ENCODE measurements around the gene KSR1. TPM values are rescaled to one million over a fixed set of nuclear protein-coding genes. Genes with fewer than 3 reads are reported as not detected.

The KSR1 gene
- total RNA-seq, 1 donor from 2014 or later = 114 TPM

GRCh38 chr17:27541301-27542023, 85.2 kb downstream of the KSR1 start:
- H3K9me3 Mint-ChIP-seq = no peaks in the 10 kb centered on the region
- H3K27ac Mint-ChIP-seq = peak overlapping the region; percentile 46
- H3K4me1 Mint-ChIP-seq = peaks cover 65% of the 10 kb centered on the region
- no peaks in the 10 kb centered on the region for H3K36me3 Mint-ChIP-seq (ENCODE audit: low read depth)
- no peaks in the 10 kb centered on the region for H3K27me3 Mint-ChIP-seq
- POLR2A ChIA-PET = interaction anchor here (0.9 to 2.3 kb wide), 3 partner anchors 10 to 69 kb away, joined by 3 to 6 read pairs (median 5); no protein-coding TSS in a partner anchor
- no peak for TF ChIP-seq CTCF (IDR thresholded peaks at IDR 0.05)
- intact Hi-C loops (cut with micrococcal nuclease) = loop anchor here (5.0 kb wide), 1 partner anchor 159 kb away; no protein-coding TSS in a partner anchor
- no peak for ATAC-seq (ENCODE audit: low read depth)
- CTCF ChIA-PET = interaction anchor here (2.0 kb wide), 1 partner anchor 11 kb away, joined by 5 read pairs; no protein-coding TSS in a partner anchor
- DNase-seq = no peak
- H3K4me3 Mint-ChIP-seq = peak overlapping the region; percentile 42

- DNase-seq = no peak
- Mint-ChIP-seq H3K27ac (peak overlapping the region; percentile 90), H3K9me3 (no peaks in the 10 kb centered on the region), H3K4me3 (no peak overlapping the region), H3K27me3 (no peaks in the 10 kb centered on the region), H3K36me3 (ENCODE audit: low read depth) (no peaks in the 10 kb centered on the region), H3K4me1 (peaks cover 76% of the 10 kb centered on the region)
- intact Hi-C loops (cut with micrococcal nuclease) = loop anchor here (5.0 kb wide), 1 partner anchor 161 kb away; no protein-coding TSS in a partner anchor
- ChIA-PET POLR2A (interaction anchor here (0.6 to 2.3 kb wide), 5 partner anchors 11 to 87 kb away, joined by 3 to 6 read pairs (median 3); partner anchors contain the start of gene KSR1), CTCF (interaction anchor here (0.8 to 2.0 kb wide), 2 partner anchors 12 to 85 kb away, joined by 3 to 5 read pairs; no protein-coding TSS in a partner anchor)
- ATAC-seq (ENCODE audit: low read depth) = no peak
- no peak for TF ChIP-seq CTCF (IDR thresholded peaks at IDR 0.05)
These were observed 86.7 kb downstream of the KSR1 start for GRCh38 chr17:27542841-27543463.

- POLR2A ChIA-PET = interaction anchor here (1.2 to 4.3 kb wide), 3 partner anchors 87 to 248 kb away, joined by 3 to 41 read pairs (median 4); partner anchors contain the start of gene KSR1
- ATAC-seq (ENCODE audit: low read depth) = no peak
- no peaks in the 10 kb centered on the region for H3K36me3 Mint-ChIP-seq (ENCODE audit: low read depth)
- no peak for TF ChIP-seq CTCF (IDR thresholded peaks at IDR 0.05)
- peak overlapping the region; percentile 90 for H3K27ac Mint-ChIP-seq
- no peak for DNase-seq
- no peaks in the 10 kb centered on the region for H3K27me3 Mint-ChIP-seq
- H3K9me3 Mint-ChIP-seq = no peaks in the 10 kb centered on the region
- intact Hi-C loops (cut with micrococcal nuclease) = loop anchor here (5.0 kb wide), 1 partner anchor 161 kb away; no protein-coding TSS in a partner anchor
- H3K4me1 Mint-ChIP-seq = peaks cover 76% of the 10 kb centered on the region
- CTCF ChIA-PET = interaction anchor here (0.8 kb wide), 1 partner anchor 85 kb away, joined by 3 read pairs; no protein-coding TSS in a partner anchor
- peak overlapping the region; percentile 72 for H3K4me3 Mint-ChIP-seq
These were observed 87.2 kb downstream of the KSR1 start for GRCh38 chr17:27543464-27543856.

GRCh38 chr17:27543958-27544349, 87.7 kb downstream of the KSR1 start:
- ChIA-PET CTCF (interaction anchor here (0.6 to 3.6 kb wide), 4 partner anchors 13 to 88 kb away, joined by 3 to 16 read pairs (median 6); partner anchors contain the start of gene KSR1), POLR2A (interaction anchor here (0.9 to 4.3 kb wide), 8 partner anchors 11 to 250 kb away, joined by 3 to 41 read pairs (median 6); partner anchors contain the start of genes KSR1 and WSB1)
- no peak for TF ChIP-seq CTCF (IDR thresholded peaks at IDR 0.05)
- Mint-ChIP-seq H3K27ac (peak overlapping the region; percentile 90), H3K9me3 (no peaks in the 10 kb centered on the region), H3K4me3 (peak overlapping the region; percentile 72), H3K27me3 (no peaks in the 10 kb centered on the region), H3K4me1 (peaks cover 76% of the 10 kb centered on the region), H3K36me3 (ENCODE audit: low read depth) (no peaks in the 10 kb centered on the region)
- ATAC-seq (ENCODE audit: low read depth) = no peak
- intact Hi-C loops (cut with micrococcal nuclease) = loop anchor here (1.0 to 5.0 kb wide), 6 partner anchors 9 to 162 kb away; partner anchors contain the start of gene KSR1
- no peak for DNase-seq
